GM12874 (cell line): ENCODE measurements around the gene TMEM131L.
A peak's percentile ranks its signal among the peaks of the same experiment; 100 is the strongest.

ENCODE experiments used
- TF ChIP-seq, protein P1 (sequence below): IDR thresholded peaks from 2 replicates; pipeline ENCODE4 v1.5.1; 2011; ENCODE audit warnings: low read depth, mild to moderate bottlenecking, control low read depth, low read length, moderate library complexity; ENCODE audit not compliant: insufficient read depth

The TMEM131L gene

GRCh38 chr4:153638011-153638410 is 171.9 kb downstream of the TMEM131L start:
- TF ChIP-seq, protein P1, sequence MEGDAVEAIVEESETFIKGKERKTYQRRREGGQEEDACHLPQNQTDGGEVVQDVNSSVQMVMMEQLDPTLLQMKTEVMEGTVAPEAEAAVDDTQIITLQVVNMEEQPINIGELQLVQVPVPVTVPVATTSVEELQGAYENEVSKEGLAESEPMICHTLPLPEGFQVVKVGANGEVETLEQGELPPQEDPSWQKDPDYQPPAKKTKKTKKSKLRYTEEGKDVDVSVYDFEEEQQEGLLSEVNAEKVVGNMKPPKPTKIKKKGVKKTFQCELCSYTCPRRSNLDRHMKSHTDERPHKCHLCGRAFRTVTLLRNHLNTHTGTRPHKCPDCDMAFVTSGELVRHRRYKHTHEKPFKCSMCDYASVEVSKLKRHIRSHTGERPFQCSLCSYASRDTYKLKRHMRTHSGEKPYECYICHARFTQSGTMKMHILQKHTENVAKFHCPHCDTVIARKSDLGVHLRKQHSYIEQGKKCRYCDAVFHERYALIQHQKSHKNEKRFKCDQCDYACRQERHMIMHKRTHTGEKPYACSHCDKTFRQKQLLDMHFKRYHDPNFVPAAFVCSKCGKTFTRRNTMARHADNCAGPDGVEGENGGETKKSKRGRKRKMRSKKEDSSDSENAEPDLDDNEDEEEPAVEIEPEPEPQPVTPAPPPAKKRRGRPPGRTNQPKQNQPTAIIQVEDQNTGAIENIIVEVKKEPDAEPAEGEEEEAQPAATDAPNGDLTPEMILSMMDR: no peak

DNA sequence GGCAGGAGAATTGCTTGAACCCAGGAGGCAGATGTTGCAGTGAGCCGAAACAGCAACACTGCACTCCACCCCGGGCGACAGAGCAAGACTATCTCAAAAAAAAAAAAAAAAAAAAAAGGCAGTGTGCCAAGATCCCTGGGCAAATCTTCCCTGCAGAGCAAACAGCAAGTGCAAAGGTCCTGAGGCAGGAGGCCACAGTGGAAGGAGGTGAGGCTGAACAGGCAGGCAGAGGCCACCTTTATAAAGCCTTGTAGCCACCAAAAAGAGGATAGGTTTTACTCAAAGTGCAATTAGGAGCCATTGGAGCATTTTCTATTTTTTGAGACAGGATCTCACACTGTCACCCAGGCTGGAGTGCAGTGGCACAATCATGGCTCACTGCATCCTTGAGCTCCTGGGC is 172.8 kb downstream of the TMEM131L start:
- TF ChIP-seq, protein P1: no peak

DNA sequence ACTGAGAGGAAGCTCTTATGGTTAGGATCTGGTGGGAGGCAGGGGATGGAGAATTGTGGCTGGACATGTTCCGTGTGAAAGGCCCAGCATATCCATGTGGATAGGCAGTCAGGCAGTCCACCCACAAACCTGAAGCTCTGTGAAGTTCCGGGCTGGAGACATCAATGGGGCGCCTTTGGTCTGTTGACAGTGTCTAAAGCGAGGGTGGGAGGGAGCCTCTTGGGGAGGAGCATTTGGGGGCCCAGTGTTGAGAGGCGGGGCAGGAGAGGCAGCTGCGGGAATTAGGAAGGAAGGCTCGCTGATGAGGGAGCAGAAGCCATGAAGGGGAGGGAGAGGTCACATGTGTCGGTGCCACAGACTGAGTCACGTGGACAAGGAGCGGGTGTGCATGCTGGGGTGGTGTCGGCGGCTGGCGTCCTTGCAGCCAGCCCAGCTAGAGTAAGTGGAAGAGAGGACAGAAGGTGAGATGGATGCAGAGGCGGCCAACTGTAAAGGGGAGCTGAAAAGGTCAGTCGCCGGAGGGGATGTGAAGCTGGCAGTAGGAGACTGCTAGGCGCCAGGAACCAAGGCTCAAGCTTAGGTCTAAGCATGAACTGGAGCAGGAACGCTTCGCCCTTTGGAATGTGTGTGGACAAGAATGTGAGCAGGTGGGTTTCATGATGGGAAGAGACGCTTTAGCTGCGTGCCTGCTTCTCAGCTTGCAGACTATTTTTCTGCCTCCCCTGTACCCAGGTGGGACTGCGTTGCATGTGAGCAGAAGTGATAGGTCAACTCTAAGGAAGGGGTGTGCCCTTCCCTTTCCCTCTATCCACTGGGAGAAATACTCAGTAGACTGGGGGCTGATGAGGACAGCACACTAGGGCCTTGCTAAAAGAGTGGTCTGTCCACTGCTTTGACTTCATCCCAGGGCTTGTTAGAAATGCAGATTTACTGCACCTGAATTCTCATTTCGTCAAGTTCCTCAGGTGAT is 174.0 kb downstream of the TMEM131L start:
- TF ChIP-seq, protein P1: no peak

GRCh38 chr4:153641532-153641931 is 175.4 kb downstream of the TMEM131L start:
- TF ChIP-seq, protein P1: no peak

- TF ChIP-seq, protein P1: peak; percentile 33; the same call in 1 of the 2 replicates
Measured at GRCh38 chr4:153643406-153644383, 177.5 kb downstream of the TMEM131L start.

DNA sequence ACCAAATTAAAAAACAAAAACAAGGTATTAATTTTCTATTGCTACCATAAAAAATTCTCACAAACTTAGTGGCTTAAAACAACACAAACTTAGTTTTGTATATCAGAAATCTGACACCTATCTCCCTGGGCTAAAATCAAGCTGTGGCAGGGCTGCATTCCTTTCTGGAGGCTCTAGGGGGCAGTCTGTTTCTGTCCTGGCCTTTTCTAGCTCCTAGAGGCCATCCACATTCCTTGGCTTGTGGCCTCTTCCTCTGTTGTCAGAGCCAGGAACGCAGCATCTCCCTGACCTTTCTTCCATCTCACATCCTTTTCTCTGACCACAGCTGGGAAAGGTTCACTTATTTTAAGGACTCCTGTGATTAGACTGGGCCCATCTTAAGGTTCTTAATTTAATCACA is 179.0 kb downstream of the TMEM131L start:
- TF ChIP-seq, protein P1: peak; percentile 52

- TF ChIP-seq, protein P1: no peak
Measured at GRCh38 chr4:153646261-153646660, 180.1 kb downstream of the TMEM131L start.
